AG09319 (cell line): Measurements from ENCODE around the gene HDAC2.
"Not testable (repeated sequence)": the region's sequence is repeated elsewhere in the genome, so short reads cannot be mapped to it uniquely, and the experiment has no call there.

ENCODE experiments used
- DNase-seq: peaks from one replicate; pipeline ENCODE4 v3.0.0-alpha.2; 2010; ENCODE audit warnings: low read depth; ENCODE audit errors: extremely low read depth
- TF ChIP-seq, protein P1 (sequence below): IDR thresholded peaks from 2 replicates; pipeline ENCODE4 v1.5.1; 2011; ENCODE audit warnings: low read depth, mild to moderate bottlenecking, inconsistent platforms, low read length, moderate library complexity

Gene HDAC2

DNA sequence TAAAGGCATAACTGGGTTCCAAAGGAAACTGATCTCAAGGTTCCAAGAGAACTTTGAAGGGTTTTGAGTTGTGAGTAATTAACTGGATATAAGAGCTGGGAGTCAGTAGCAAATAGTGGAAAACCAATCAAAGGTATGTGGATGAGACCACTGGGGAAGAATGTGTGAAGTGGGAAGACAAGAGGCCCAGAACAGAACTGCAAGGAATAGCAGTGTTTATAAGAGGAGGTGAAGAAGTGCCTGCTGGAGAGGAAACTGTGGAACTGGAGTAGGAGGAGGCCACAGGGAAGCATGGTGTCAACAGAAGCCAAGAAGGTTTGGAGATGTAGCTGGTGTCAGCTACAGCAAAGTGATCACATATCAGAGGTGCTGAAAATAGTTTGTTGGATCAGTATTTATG lies 18.7 kb upstream of the HDAC2 start:
- no peak for DNase-seq
- TF ChIP-seq, protein P1, sequence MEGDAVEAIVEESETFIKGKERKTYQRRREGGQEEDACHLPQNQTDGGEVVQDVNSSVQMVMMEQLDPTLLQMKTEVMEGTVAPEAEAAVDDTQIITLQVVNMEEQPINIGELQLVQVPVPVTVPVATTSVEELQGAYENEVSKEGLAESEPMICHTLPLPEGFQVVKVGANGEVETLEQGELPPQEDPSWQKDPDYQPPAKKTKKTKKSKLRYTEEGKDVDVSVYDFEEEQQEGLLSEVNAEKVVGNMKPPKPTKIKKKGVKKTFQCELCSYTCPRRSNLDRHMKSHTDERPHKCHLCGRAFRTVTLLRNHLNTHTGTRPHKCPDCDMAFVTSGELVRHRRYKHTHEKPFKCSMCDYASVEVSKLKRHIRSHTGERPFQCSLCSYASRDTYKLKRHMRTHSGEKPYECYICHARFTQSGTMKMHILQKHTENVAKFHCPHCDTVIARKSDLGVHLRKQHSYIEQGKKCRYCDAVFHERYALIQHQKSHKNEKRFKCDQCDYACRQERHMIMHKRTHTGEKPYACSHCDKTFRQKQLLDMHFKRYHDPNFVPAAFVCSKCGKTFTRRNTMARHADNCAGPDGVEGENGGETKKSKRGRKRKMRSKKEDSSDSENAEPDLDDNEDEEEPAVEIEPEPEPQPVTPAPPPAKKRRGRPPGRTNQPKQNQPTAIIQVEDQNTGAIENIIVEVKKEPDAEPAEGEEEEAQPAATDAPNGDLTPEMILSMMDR = no peak

DNA sequence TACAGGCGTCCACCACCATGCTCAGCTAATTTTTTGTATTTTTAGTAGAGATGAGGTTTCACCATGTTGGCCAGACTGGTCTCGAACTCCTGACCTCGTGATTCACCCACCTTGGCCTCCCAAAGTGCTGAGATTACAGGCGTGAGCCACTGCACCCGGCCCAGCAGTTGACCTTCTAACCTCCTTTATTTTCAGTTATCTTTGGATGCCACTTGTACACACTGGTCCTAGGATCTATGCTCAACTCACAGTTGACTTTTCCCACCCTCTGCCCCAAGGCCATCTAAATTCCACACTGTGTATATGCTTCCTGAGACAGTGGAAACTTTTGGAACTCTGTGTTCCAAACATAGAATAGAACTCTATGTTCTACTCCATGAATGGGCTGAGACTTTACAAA lies 11.7 kb upstream of the HDAC2 start:
- not testable (repeated sequence) for DNase-seq

DNA sequence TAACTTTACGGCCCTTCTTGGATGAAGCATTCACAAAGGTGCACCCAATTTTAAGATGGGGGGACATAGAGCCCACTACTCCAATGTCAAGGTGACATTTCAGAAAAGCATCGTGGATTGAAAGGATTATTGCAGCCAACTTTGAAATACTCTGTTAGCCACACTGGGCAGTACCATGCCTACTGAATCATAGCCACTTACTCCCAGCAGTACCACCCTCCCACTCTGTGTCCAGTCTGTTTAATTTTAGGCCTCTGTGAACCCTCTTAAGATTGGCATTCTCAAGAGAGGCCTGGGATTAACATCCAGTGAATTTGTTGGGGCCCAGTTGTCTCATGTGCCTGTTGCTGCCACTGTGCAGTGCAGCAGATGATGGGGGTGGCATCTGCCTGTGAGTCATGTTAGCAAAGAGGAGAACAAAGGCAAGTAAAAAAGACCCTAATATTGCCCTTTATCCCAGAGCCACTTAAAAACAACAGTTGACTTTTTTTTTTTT lies 11.2 kb upstream of the HDAC2 start:
- TF ChIP-seq, protein P1 = no peak
- no peak for DNase-seq

GRCh38 chr6:113980937-113981554 lies 10.1 kb upstream of the HDAC2 start:
- no peak for DNase-seq
- TF ChIP-seq, protein P1 = peak; percentile 47

GRCh38 chr6:113979937-113980336 lies 9.0 kb upstream of the HDAC2 start:
- DNase-seq = no peak
- TF ChIP-seq, protein P1 = no peak

- TF ChIP-seq, protein P1 = no peak
- DNase-seq = no peak
These were observed 7.2 kb upstream of the HDAC2 start for GRCh38 chr6:113978084-113978675.

GRCh38 chr6:113976806-113977205 lies 5.9 kb upstream of the HDAC2 start:
- TF ChIP-seq, protein P1 = no peak
- no peak for DNase-seq

DNA sequence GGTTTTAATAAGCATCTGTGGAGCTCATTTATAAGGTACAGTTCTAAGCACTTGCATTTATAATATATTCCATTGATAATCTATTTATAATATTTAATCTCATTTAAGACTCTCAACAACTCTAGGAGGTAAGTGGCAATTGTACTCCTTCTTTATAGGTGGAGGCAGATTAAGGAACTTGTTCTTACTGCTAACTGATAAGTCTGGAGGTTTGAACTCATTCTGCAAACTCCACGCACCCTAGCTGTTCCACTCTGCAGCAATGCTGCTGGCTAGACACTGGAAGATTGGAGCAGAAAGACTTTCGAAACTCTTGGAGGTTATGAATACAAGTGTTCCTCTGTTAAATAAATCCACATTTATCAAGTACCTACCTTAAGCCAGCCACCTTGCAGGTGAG lies 793 bp upstream of the HDAC2 start:
- DNase-seq = no peak
- TF ChIP-seq, protein P1 = no peak
